RWPE2 (cell line): ENCODE data around the gene TRIM3.
A peak's percentile ranks its signal among the peaks of the same experiment; 100 is the strongest.

Experiments
- ATAC-seq: fragments of 200-7000 bp; cut with Tn5 transposase; 3 replicates; pipeline ENCODE4 v1.9.1; 2021; ENCODE audit warnings: low read depth
- DNase-seq: peaks from one replicate; pipeline ENCODE4 v3.0.0-alpha.2; 2020; ENCODE audit warnings: low spot score
- H3K27ac ChIP-seq: fragments of 450-650 bp; 2 replicates; pipeline ENCODE4 v1.5.1; 2017; ENCODE audit warnings: mild to moderate bottlenecking; ENCODE audit not compliant: poor library complexity, severe bottlenecking
- H3K27me3 ChIP-seq: fragments of 250-450 bp; sonication (Bioruptor Pico); 2 replicates; pipeline ENCODE4 v1.5.1; 2021; ENCODE audit warnings: mild to moderate bottlenecking, moderate library complexity; ENCODE audit not compliant: insufficient read depth, poor library complexity, severe bottlenecking
- H3K36me3 ChIP-seq: fragments of 250-450 bp; sonication (Bioruptor Pico); 2 replicates; pipeline ENCODE4 v1.5.1; 2020; ENCODE audit warnings: low read depth, mild to moderate bottlenecking, moderate library complexity
- H3K4me1 ChIP-seq: fragments of 250-450 bp; sonication (Bioruptor Pico); 2 replicates; pipeline ENCODE4 v1.5.1; 2021; ENCODE audit warnings: mild to moderate bottlenecking, moderate library complexity; ENCODE audit not compliant: insufficient read depth, poor library complexity, severe bottlenecking
- H3K4me3 ChIP-seq: fragments of 250-450 bp; sonication (Bioruptor Pico); 2 replicates; pipeline ENCODE4 v1.5.1; 2021; ENCODE audit warnings: mild to moderate bottlenecking, moderate library complexity; ENCODE audit not compliant: severe bottlenecking
- H3K9me3 ChIP-seq: fragments of 250-450 bp; sonication (Bioruptor Pico); 2 replicates; pipeline ENCODE4 v1.5.1; 2021; ENCODE audit warnings: mild to moderate bottlenecking, moderate library complexity; ENCODE audit not compliant: severe bottlenecking
- CTCF ChIP-seq: fragments of 450-650 bp; IDR thresholded peaks from one replicate; pipeline ENCODE4 v1.5.1; 2017; ENCODE audit warnings: mild to moderate bottlenecking, moderate library complexity; ENCODE audit not compliant: poor library complexity, severe bottlenecking

TRIM3 gene

GRCh38 chr11:6418557-6419008 is 55.2 kb downstream of the TRIM3 start:
- H3K27me3 ChIP-seq = no peaks in the 10 kb centered on the region
- peak; percentile 17; the same call in 2 of the 3 replicates for ATAC-seq
- H3K27ac ChIP-seq = no peak overlapping the region

GRCh38 chr11:6417907-6418556 is 55.7 kb downstream of the TRIM3 start:
- H3K4me3 ChIP-seq = peak overlapping the region; percentile 100
- ATAC-seq = peak; percentile 13; the same call in 1 of the 3 replicates
- no peaks in the 10 kb centered on the region for H3K9me3 ChIP-seq
- no peak for DNase-seq
- H3K36me3 ChIP-seq = no peaks in the 10 kb centered on the region
- H3K4me1 ChIP-seq = peaks cover 3% of the 10 kb centered on the region
- no peak overlapping the region for H3K27ac ChIP-seq
- no peak for TF ChIP-seq CTCF
- H3K27me3 ChIP-seq = no peaks in the 10 kb centered on the region

More at GRCh38 chr11:6418557-6419008, 55.2 kb downstream of the TRIM3 start:
- Histone ChIP-seq H3K4me1 (peaks cover 3% of the 10 kb centered on the region), H3K9me3 (no peaks in the 10 kb centered on the region), H3K4me3 (peak overlapping the region; percentile 100), H3K36me3 (no peaks in the 10 kb centered on the region)
- no peak for DNase-seq
- no peak for TF ChIP-seq CTCF

GRCh38 chr11:6415797-6416196 is 57.9 kb downstream of the TRIM3 start:
- ATAC-seq (no peak), DNase-seq (no peak)
- no peak overlapping the region for H3K4me3 ChIP-seq
- peaks cover 3% of the 10 kb centered on the region for H3K4me1 ChIP-seq
- H3K27me3 ChIP-seq = no peaks in the 10 kb centered on the region
- no peak overlapping the region for H3K27ac ChIP-seq
- H3K36me3 ChIP-seq = no peaks in the 10 kb centered on the region
- H3K9me3 ChIP-seq = no peaks in the 10 kb centered on the region
- no peak for TF ChIP-seq CTCF

GRCh38 chr11:6414874-6415328 is 58.8 kb downstream of the TRIM3 start:
- DNase-seq = no peak
- TF ChIP-seq CTCF = no peak

GRCh38 chr11:6413791-6414201 is 59.9 kb downstream of the TRIM3 start:
- ATAC-seq (no peak), DNase-seq (no peak)
- no peaks in the 10 kb centered on the region for H3K36me3 ChIP-seq
- H3K27me3 ChIP-seq = no peaks in the 10 kb centered on the region
- no peak overlapping the region for H3K27ac ChIP-seq
- peaks cover 3% of the 10 kb centered on the region for H3K4me1 ChIP-seq
- H3K4me3 ChIP-seq = no peak overlapping the region
- H3K9me3 ChIP-seq = no peaks in the 10 kb centered on the region
- no peak for TF ChIP-seq CTCF

More at GRCh38 chr11:6414874-6415328, 58.8 kb downstream of the TRIM3 start:
- Histone ChIP-seq H3K9me3 (no peaks in the 10 kb centered on the region), H3K27me3 (no peaks in the 10 kb centered on the region), H3K4me1 (peaks cover 3% of the 10 kb centered on the region), H3K36me3 (no peaks in the 10 kb centered on the region), H3K4me3 (no peak overlapping the region), H3K27ac (no peak overlapping the region)
- no peak for ATAC-seq
